GM23338 (cell line): ENCODE data around the gene TCFL5. TPM values are rescaled to one million over a fixed set of nuclear protein-coding genes. Genes with fewer than 3 reads are reported as not detected.

Experiments
- ATAC-seq: fragments of 200-7000 bp; cut with Tn5 transposase; 3 replicates; pipeline ENCODE4 v1.9.1; 2020
- DNase-seq: peaks from one replicate; pipeline ENCODE4 v3.0.0-alpha.2; 2015; ENCODE audit warnings: low spot score
- H2AFZ ChIP-seq: fragments of 200-600 bp; sonication (generic); 2 replicates; pipeline ENCODE4 v1.8.0; 2016; ENCODE audit warnings: antibody characterized with exemption, mild to moderate bottlenecking, moderate library complexity
- H3F3A ChIP-seq: fragments of 200-600 bp; sonication (generic); replicated peaks from 2 replicates; pipeline ENCODE4 v1.8.0; 2017; ENCODE audit warnings: antibody characterized with exemption, mixed run types, low read depth
- H3K27ac ChIP-seq: fragments of 200-600 bp; sonication (generic); 2 replicates; pipeline ENCODE4 v1.6.1; 2016; ENCODE audit warnings: low read depth
- H3K27me3 ChIP-seq: fragments of 200-600 bp; sonication (generic); 2 replicates; pipeline ENCODE4 v1.8.0; 2016; ENCODE audit warnings: mild to moderate bottlenecking, mixed run types, moderate library complexity; ENCODE audit not compliant: insufficient read depth
- H3K36me3 ChIP-seq: fragments of 200-600 bp; sonication (generic); 2 replicates; pipeline ENCODE4 v1.8.0; 2016; ENCODE audit warnings: mild to moderate bottlenecking; ENCODE audit not compliant: insufficient read depth
- H3K4me1 ChIP-seq: fragments of 200-600 bp; sonication (generic); 2 replicates; pipeline ENCODE4 v1.8.0; 2016; ENCODE audit warnings: mild to moderate bottlenecking, moderate library complexity; ENCODE audit not compliant: insufficient read depth
- H3K4me2 ChIP-seq: fragments of 200-600 bp; sonication (generic); 2 replicates; pipeline ENCODE4 v1.7.1; 2017; ENCODE audit warnings: mixed run types
- H3K4me3 ChIP-seq: fragments of 200-600 bp; sonication (generic); 2 replicates; pipeline ENCODE4 v1.6.1; 2016; ENCODE audit warnings: mixed run types
- H3K79me2 ChIP-seq: fragments of 200-600 bp; sonication (generic); replicated peaks from 2 replicates; pipeline ENCODE4 v1.8.0; 2017; ENCODE audit warnings: mild to moderate bottlenecking; ENCODE audit not compliant: insufficient read depth
- H3K9me2 ChIP-seq: fragments of 200-600 bp; sonication (generic); 2 replicates; pipeline ENCODE4 v1.8.0; 2017; ENCODE audit not compliant: insufficient read depth
- H4K20me1 ChIP-seq: fragments of 200-600 bp; sonication (generic); replicated peaks from 2 replicates; pipeline ENCODE4 v1.8.0; 2017; ENCODE audit warnings: mild to moderate bottlenecking; ENCODE audit not compliant: insufficient read depth
- H3K27ac Mint-ChIP-seq: 2 replicates; pipeline ENCODE4 v1.8.0; 2020; ENCODE audit warnings: inconsistent platforms, mild to moderate bottlenecking, moderate library complexity, mixed read lengths
- H3K27me3 Mint-ChIP-seq: 3 replicates; pipeline ENCODE4 v1.8.0; 2022; ENCODE audit warnings: low read depth, mild to moderate bottlenecking, moderate library complexity, mixed read lengths, inconsistent platforms; ENCODE audit not compliant: insufficient read depth, poor library complexity
- H3K36me3 Mint-ChIP-seq: 3 replicates; pipeline ENCODE4 v1.8.0; 2021; ENCODE audit warnings: low read depth, mild to moderate bottlenecking, inconsistent platforms, moderate library complexity, mixed read lengths
- H3K4me1 Mint-ChIP-seq: 3 replicates; pipeline ENCODE4 v1.8.0; 2020; ENCODE audit warnings: mild to moderate bottlenecking, inconsistent platforms, mixed read lengths
- H3K4me3 Mint-ChIP-seq: 3 replicates; pipeline ENCODE4 v1.8.0; 2021; ENCODE audit warnings: moderate library complexity, mild to moderate bottlenecking, inconsistent platforms, mixed read lengths
- H3K9me3 Mint-ChIP-seq: 3 replicates; pipeline ENCODE4 v1.8.0; 2020; ENCODE audit warnings: moderate library complexity, mild to moderate bottlenecking, inconsistent platforms, mixed read lengths
- CREB1 ChIP-seq: fragments of 250-450 bp; sonication (Bioruptor Pico); IDR thresholded peaks from 2 replicates; pipeline ENCODE4 v1.5.0; 2020; ENCODE audit warnings: low read depth, mild to moderate bottlenecking, moderate library complexity
- CTCF ChIP-seq, 2 experiments: fragments of 200-600 bp in 1 of 2; sonication (generic) in 1 of 2; conservative IDR thresholded peaks; 2 replicates each; pipeline versions ENCODE4 v1.5.1 to v1.6.1; 2016 to 2017; ENCODE audit warnings: antibody characterized with exemption in 2 of 2, low read depth in 2 of 2, mild to moderate bottlenecking in 2 of 2, moderate library complexity in 1 of 2
- EZH2 ChIP-seq: fragments of 200-600 bp; sonication (generic); IDR thresholded peaks from one replicate; pipeline ENCODE4 v1.8.0; 2017; ENCODE audit warnings: antibody characterized with exemption, mild to moderate bottlenecking, low read depth; ENCODE audit not compliant: unreplicated experiment
- POLR2AphosphoS5 ChIP-seq: IDR thresholded peaks from 2 replicates; pipeline ENCODE4 v1.6.1; 2016; ENCODE audit warnings: antibody characterized with exemption, low read depth
- ZNF114 ChIP-seq: fragments of 250-450 bp; sonication (Bioruptor Pico); IDR thresholded peaks from 2 replicates; pipeline ENCODE4 v1.5.0; 2020; ENCODE audit warnings: mild to moderate bottlenecking, moderate library complexity
- ZNF462 ChIP-seq: fragments of 250-450 bp; sonication (Bioruptor Pico); IDR thresholded peaks from 2 replicates; pipeline ENCODE4 v1.5.0; 2020; ENCODE audit warnings: mild to moderate bottlenecking, moderate library complexity
- polyA plus RNA-seq: library from polyadenylated mRNA; unstranded; fragments of >200 nt; fragmentation: Nextera tagmentation; extraction: Ambion mirVana; gene quantifications from 2 replicates; pipeline ENCODE4 v1.2.1, GENCODE V29; 2016
- total RNA-seq: library from RNA; depleted of rRNA; stranded (reverse); fragments of >200 nt; shearing (Covaris generic); gene quantifications from 2 replicates; pipeline ENCODE4 v1.2.3, GENCODE V29; 2014

The TCFL5 gene
- total and polyA plus RNA-seq, 2 experiments from 2014 or later, result 5.8 to 19.3 TPM

DNA sequence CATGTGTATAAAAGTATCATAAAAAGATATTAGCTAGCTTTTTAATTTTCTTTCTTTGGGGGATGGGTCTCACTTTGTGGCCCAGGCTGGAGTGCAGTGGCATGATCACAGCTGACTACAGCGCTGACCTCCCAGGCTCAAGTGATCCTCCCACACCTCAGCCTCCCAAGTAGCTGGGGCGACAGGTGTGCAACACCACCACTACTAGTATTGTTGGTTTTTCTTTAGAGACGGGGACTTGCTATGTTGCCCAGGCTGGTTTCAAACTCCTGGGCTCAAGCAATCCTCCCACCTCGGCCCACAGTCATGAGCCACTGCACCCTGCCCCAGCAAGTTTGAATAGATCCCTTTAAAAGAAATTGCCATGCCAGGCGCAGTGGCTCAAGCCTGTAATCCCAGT, 6.5 kb downstream of the TCFL5 start (continued):
- no peak for TF ChIP-seq ZNF462 (CRISPR knock-in tag)
- TF ChIP-seq ZNF114, result no peak
- TF ChIP-seq CTCF (conservative IDR thresholded peaks at IDR 0.05; ENCODE audit: low read depth in 2 of 2), result no peak
- TF ChIP-seq EZH2, result no peak
- TF ChIP-seq POLR2AphosphoS5, result no peak
- TF ChIP-seq CREB1 (CRISPR knock-in tag), result no peak

DNA sequence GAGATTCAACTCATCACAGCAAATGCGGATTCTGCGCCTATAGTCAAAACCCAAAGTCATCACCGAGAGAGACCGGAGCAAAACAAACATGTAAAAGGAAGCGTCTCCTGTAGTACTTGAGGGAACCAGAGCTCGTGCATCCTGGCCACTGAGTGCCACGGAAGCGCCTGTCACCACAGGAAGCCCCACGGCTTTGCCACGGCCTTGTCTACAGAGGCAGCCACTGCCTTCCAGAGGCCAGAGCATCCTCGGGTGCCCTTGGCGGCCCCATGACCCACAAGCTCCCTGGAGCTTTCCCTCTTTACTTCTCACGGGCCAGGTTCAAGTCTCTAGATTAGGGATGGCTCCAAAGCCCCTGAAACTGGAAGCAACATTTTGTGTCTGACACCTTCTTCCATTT, 7.5 kb downstream of the TCFL5 start:
- ATAC-seq (no peak), DNase-seq (no peak)
- no peak overlapping the region for H3K27ac ChIP-seq
- peaks cover 16% of the 10 kb centered on the region for H4K20me1 ChIP-seq
- H2AFZ ChIP-seq, result no peak overlapping the region
- H3F3A ChIP-seq, result peaks cover 9% of the 10 kb centered on the region; the same call in 1 of the 2 replicates
- H3K79me2 ChIP-seq, result peaks cover 26% of the 10 kb centered on the region
- Mint-ChIP-seq H3K9me3 (no peaks in the 10 kb centered on the region), H3K4me1 (peaks cover 10% of the 10 kb centered on the region), H3K27ac (no peak overlapping the region), H3K4me3 (no peak overlapping the region), H3K27me3 (peaks cover 5% of the 10 kb centered on the region), H3K36me3 (peaks cover 43% of the 10 kb centered on the region)
- H3K4me2 ChIP-seq, result no peak overlapping the region
- peaks cover 27% of the 10 kb centered on the region for H3K36me3 ChIP-seq
- no peaks in the 10 kb centered on the region for H3K9me2 ChIP-seq
- H3K4me1 ChIP-seq, result no peaks in the 10 kb centered on the region
- H3K4me3 ChIP-seq, result no peak overlapping the region
- H3K27me3 ChIP-seq, result no peaks in the 10 kb centered on the region
- TF ChIP-seq ZNF462 (CRISPR knock-in tag), result no peak
- no peak for TF ChIP-seq CREB1 (CRISPR knock-in tag)
